GM20000 (cell line): ENCODE results near the gene PTPRG.

Source experiments
- DNase-seq: peaks from one replicate; pipeline ENCODE4 v3.0.0; 2012; ENCODE audit warnings: low spot score
- TF ChIP-seq, protein P1 (sequence below): IDR thresholded peaks from 2 replicates; pipeline ENCODE4 v1.5.1; 2012; ENCODE audit warnings: mild to moderate bottlenecking, control low read depth; ENCODE audit errors: extremely low read depth, missing control alignments

Gene PTPRG

DNA sequence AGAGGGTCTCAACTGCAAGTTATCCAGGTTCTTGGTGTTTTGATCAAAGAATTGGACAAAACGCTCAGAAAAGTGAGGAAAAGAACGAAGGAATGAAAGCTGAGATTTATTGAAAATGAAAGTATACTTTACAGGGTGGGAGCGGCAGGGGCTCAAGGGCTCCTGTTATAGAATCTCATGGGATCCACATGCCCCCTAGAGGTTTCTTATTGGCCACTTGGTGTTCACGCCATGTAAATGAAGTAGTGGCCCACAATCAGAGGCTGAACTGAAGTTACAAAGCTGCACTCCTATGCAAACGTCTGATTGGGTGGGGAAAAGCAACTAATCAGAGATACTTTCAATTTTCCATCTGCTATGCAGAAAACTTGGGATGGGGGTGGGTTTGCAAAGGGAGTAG, 216.7 kb downstream of the PTPRG start:
- DNase-seq: no peak
- TF ChIP-seq, protein P1, sequence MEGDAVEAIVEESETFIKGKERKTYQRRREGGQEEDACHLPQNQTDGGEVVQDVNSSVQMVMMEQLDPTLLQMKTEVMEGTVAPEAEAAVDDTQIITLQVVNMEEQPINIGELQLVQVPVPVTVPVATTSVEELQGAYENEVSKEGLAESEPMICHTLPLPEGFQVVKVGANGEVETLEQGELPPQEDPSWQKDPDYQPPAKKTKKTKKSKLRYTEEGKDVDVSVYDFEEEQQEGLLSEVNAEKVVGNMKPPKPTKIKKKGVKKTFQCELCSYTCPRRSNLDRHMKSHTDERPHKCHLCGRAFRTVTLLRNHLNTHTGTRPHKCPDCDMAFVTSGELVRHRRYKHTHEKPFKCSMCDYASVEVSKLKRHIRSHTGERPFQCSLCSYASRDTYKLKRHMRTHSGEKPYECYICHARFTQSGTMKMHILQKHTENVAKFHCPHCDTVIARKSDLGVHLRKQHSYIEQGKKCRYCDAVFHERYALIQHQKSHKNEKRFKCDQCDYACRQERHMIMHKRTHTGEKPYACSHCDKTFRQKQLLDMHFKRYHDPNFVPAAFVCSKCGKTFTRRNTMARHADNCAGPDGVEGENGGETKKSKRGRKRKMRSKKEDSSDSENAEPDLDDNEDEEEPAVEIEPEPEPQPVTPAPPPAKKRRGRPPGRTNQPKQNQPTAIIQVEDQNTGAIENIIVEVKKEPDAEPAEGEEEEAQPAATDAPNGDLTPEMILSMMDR: no peak

DNA sequence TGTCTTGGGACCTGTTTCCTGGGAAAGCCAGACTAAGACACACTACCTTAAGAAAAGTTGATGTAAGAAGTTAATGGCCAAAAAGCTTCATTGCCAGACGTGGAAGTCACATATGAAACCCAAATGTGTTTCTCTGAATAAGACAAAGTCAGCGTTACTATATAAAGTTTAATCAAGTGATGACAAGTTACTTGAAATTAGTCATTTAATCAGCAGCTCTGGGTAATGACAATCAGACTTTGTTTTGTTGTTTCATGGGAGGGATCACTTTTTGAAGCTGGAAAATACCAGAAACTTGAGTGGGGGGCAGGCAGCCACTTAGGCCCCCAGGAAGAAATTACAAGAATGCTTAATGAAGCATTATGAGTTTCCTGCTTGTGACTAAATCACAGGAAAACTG, 218.6 kb downstream of the PTPRG start:
- DNase-seq: no peak
- TF ChIP-seq, protein P1: no peak

DNA sequence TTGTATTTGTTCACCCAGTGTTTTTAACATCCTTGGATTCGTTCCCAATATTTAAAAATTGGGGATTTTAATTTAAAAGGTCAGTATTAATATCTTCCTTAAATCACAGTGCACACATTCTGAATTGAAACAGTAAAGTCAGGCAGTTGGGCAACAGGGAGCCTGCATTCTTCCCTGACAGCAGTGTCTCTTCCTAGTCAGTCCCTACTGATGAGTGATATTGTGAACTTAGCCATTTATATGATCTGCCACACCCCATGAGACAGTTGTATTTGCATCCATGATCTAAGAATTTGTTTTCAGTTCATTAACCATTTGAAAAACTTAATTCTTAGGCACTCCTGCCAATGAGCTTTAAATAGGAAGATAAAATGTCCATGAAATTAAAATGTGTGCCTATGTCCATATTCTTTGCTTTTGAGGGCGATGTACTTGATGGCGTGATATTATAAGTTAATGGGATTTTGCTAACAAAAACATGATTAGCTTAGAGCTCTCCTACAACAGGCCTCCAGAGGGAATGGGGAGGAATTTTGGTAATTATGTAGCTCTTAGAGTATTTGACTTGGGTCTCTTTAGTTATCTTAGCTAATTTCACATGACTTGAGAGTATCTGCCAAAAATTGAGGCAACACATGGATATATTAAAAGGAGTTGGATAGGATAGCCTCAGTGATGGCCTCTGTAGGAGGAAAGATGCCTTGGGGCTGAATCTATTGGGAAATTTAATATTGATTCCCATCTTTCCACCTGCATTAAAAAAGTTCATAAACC, 219.3 kb downstream of the PTPRG start:
- no peak for DNase-seq

DNA sequence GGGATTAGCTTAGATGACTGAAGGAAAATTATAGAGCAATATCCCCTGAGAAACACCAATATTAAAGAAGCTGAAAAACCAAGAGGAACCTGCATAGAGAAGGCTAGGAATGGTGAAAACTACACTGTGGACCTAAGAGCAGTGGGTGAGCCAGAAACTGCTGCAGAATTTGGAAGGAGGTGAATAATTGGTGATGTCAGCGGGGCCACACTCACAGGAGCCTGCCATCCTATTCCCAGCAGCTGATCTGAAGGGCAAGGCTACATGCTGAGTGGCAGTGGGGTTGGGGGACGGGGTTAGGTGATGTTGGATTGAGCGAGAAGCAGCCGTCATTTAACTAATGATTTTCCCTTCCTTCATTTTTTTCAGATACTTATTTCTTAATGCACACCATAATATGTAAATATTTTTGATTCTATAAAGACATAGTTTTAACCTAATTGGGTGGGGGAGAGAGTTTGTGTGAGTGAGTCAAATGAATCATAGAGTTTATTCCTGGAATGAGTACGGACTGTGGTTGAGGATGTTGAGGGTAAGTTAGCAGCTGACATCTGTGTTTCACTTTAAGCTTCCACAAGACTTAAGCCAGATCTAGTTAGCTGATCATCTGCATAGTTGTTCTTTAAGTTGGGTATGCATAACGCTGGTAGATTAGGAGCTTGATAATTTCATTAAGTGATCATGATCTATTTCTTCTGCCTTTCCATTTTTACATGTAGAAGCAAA, 222.8 kb downstream of the PTPRG start:
- DNase-seq: no peak
- TF ChIP-seq, protein P1: no peak

More for the DNA sequence above, 219.3 kb downstream of the PTPRG start:
- TF ChIP-seq, protein P1: no peak

DNA sequence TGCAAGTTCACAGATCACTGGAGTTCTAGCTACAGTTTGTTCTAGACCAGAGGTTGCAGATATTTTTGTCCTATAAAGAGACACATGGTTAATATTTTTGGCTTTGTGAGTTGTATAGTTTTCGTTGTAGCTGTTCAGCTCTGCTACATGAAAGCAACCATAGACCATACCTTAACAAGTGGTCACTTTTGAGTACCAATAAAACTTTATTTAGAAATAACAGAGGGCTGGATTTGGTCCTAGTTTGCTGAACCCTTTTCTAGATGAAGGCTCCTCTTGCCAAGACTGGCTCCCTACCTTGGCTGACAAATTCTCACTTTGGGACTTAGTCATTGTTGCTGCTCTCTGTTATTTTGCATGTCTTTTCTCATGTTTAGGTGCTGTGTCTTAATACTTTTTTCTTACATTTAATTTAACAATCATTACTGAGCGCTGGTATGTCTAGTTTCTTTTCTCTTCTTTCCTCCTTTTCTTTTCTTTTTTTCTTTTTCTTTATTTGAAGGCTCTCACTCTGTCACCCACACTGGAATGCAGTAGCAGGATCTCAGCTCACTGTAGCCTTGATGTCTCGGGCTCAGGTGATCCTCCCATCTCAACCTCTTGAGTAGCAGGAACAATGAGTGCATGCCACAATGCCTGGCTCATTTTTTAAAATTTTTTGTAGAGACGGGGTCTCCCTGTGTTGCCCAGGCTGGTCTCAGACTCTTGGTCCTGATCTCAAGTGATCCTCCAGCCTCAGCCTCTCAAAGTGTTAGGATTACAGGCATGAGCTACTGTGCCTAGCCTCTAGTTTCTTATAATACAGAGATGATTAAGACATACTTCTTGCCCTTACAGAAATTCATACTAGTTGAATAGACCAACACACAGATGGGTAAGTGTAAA, 227.5 kb downstream of the PTPRG start:
- TF ChIP-seq, protein P1: no peak
- no peak for DNase-seq

DNA sequence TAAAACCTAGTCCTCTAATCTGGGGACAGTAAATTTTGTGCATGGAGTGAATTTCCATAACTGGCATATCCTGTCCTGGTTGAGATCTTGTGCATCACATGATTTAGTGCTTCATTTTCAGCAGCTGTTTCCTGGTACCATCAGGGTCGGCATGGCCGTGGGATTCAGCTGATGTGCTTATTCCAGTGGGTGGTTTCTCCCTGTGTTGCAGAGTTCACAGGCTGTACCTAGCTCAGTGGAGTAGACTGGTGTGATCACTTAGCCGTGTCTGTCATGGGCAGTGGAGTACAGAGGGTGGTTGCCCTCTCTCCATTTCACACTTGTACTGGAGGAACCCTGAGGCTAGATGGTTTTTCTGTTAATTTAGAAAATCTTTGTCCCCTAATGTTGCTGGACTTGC, 228.5 kb downstream of the PTPRG start:
- TF ChIP-seq, protein P1: no peak
- DNase-seq: no peak
